Stimulated activated CD4-positive, alpha-beta T cell treated with anti-CD3 and anti-CD28 coated beads, Interleukin-4, amount 100 ng/mL, for 24 hours (primary cell): ENCODE measurements around the gene ADIPOR2.

Experiments used
- DNase-seq: peaks from one replicate; pipeline ENCODE4 v3.0.0-alpha.2; 2020

Gene ADIPOR2

DNA sequence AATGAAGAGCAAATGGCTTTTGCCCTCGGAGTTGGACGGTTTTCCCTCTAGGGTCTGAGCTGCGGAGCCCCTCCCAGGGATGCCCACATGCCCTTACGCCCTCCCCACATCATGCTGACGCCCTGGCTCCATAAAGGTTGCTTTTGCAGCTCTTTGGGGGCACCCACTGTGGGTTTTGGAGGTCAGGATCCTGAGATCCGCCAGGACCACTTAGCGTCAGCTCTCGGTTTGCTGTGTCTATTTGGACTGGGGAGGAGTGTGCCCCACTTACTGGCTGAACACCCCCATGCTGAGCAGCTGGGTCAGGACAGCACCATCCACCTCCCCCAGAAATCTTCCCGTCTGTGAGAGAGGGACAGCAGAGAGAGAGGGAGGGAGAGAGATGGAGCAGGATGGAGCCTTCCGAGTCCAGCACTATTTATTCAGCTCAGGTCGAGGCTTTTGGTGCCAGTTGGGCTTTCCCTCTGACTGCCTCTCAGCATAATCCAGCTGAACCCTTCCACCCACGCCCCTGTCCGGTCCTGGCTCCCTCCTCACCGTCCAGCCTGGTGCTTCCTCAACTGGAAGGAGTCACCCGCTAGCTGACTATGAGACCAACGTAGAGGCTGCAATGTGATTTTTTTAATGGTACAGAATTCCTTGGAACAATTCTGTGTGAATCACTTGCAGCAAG lies 110.6 kb downstream of the ADIPOR2 start:
- DNase-seq, result no peak

GRCh38 chr12:1803736-1804135 lies 112.9 kb downstream of the ADIPOR2 start:
- no peak for DNase-seq

DNA sequence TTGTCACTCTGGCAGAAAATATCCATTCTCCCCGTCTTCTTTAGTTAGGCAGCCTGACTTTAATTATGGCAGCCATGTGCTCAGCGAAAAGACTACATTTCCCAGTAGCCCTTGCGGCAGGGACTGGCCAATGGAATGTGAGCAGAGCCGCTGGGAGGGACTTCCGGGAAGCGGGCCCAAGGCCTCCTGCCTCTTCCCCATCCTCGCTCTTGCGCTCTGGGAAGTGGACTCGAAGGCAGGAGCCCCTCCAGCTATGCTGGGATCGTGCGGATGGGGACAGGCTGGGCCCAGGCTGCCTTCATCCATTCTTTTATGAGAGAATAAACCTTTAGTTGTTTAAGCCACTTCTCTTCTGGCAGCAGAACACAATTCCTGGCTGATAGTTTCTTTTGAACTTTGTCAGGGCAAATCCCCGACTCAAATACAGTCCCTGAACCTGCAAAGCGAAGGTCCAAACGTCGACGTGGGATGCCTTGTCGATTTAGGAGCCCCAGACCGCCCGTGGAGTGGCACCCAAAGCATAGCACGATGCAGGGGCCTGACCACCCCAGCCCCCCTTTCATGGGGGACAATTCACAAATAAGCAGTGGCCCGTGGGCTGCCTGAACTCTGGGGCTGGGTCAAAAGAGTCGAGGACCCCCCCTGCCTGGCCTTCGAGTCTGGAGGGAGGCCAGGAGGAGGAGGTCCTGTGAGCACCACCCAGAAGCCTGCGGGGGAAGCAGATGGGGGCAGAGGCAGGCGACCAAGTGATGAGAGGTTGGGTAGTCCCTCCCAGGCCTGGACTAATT lies 113.9 kb downstream of the ADIPOR2 start:
- DNase-seq, result peak; percentile 89

- no peak for DNase-seq
These were observed 114.7 kb downstream of the ADIPOR2 start for GRCh38 chr12:1805441-1806081.

DNA sequence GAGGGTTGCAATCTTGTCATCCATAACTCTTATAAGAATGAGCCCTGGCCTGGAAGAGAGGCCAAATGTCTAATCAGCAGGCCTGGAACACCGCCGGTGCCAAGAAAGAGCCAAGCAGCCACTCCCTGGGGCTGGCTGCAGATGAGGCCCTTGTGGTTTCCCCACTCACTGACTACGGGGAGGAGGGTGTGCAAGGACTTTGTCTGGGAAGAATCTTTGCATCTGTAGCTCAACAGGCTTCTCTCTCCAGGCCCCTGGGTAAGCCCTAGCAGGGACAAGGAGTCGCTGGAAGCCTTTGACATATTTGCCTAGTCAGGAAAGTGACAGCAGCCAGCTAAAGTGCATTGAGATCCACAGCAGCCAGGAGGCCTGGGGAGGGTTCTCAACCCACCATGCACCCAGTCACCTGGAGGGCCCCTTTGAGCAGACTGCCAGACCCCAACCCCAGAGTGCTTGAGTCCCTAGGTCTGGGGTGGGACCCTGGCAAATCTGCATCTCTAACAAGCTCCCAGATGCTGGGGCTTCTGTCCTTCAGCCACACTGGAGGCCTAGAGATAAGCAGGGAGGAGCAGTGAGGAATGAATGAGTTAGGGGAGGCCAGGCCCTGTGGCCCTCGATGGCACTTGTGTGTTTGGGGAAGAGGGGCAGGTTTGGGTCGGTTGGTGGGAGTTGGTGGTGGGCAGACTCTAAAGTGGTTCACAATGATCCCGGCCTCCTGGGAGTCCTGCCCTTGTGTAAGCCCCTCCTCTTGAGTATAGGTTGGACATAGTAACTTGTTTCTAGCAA lies 115.6 kb downstream of the ADIPOR2 start:
- DNase-seq, result no peak

- no peak for DNase-seq
These were observed 116.4 kb downstream of the ADIPOR2 start for GRCh38 chr12:1807087-1807860.

GRCh38 chr12:1808036-1808797 lies 117.3 kb downstream of the ADIPOR2 start:
- no peak for DNase-seq

GRCh38 chr12:1808798-1809480 lies 118.1 kb downstream of the ADIPOR2 start:
- no peak for DNase-seq

GRCh38 chr12:1809591-1810190 lies 118.8 kb downstream of the ADIPOR2 start:
- DNase-seq, result no peak

- no peak for DNase-seq
These were observed 119.5 kb downstream of the ADIPOR2 start for GRCh38 chr12:1810201-1810930.

DNA sequence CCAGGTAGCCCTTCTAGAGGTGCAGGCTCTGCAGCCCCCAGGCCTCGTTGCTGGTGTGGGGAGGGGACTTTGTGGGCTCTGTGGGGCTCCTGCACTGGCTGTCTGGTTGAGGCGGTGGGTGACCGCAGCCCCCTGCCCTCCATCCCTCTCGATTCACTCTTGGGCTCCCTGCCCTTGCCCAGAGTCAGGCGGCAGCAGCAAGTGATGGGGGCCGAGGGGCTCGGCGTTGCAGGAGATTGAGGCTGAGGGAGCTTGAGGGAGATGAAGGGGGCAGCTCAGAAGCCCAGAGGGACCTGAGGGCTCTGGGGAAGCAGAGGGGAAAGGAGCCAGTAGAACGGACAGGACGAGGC lies 120.0 kb downstream of the ADIPOR2 start:
- DNase-seq, result no peak

- DNase-seq, result peak; percentile 55
These were observed 120.5 kb downstream of the ADIPOR2 start for GRCh38 chr12:1811281-1811947.

DNA sequence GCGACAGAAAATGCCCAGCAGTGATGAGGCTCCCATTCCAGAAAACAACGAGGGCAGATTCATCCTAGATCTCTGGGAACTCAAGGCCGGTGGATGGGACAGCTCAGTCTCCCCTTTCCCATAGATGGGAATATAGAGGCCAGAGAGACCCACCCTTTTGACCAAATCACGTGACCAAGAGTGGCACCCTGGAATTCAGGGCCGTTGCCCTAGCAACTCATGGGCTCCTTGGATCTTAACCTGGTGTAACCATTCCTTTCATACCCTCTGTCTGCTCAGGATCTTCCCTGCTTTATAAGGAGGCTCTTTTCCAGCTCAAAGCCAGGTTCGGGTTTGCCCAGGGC lies 121.0 kb downstream of the ADIPOR2 start:
- no peak for DNase-seq

GRCh38 chr12:1812650-1813302 lies 121.9 kb downstream of the ADIPOR2 start:
- no peak for DNase-seq

- DNase-seq, result no peak
These were observed 123.4 kb downstream of the ADIPOR2 start for GRCh38 chr12:1814266-1814665.

- no peak for DNase-seq
These were observed 124.2 kb downstream of the ADIPOR2 start for GRCh38 chr12:1815108-1815507.

DNA sequence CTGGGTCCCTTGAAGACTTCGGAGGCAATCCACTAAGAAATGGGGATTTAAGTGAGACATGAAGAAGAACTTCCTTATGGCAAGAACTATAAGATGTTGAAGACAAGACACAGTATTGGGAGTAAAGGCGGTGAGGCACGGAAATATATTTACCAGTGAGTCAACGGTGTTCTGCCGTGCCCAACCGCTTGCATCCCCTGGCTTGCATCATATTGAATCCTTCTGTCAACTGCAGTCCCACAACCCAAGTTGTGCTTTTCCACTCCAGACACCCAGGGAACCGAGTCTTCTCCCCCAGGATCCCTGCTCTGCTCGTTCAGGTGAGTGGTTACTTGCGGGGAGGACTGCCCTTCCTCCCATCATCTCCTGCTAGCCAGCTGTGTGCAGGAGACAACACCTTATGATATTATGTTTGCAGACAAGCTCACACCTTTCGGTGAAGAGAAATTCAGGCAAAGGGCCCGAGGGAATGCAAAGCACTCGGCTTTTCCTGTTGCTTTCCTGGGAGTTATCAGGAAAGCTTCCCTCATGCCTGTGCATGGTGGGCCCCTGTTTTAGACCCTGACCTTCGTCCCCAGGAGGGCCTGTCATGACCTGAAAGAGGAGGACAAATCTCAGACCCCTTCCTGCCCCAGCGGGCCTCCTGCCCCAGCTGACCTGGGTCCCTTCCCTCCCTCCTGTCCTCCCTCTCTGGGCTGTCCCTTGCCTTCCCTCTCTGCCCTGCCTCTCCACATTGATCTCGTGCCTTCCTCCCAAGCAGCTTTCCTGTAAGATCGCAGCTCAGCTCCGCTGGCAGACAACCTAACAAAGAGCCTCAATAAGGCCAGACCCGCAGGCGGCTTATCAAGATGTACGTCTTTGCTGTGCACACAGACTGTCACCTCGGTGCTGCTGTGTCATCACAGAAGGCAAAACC lies 125.2 kb downstream of the ADIPOR2 start:
- DNase-seq, result no peak
